ENCODE measurements around the gene TPSD1. TPM values are rescaled to one million over a fixed set of nuclear protein-coding genes. Genes with fewer than 3 reads are reported as not detected.

The TPSD1 gene
- total and polyA plus RNA-seq, 9 of the 15 experiments (the other 6 are each of a cell fraction or from before 2014, with no cell fraction given): not detected

DNA sequence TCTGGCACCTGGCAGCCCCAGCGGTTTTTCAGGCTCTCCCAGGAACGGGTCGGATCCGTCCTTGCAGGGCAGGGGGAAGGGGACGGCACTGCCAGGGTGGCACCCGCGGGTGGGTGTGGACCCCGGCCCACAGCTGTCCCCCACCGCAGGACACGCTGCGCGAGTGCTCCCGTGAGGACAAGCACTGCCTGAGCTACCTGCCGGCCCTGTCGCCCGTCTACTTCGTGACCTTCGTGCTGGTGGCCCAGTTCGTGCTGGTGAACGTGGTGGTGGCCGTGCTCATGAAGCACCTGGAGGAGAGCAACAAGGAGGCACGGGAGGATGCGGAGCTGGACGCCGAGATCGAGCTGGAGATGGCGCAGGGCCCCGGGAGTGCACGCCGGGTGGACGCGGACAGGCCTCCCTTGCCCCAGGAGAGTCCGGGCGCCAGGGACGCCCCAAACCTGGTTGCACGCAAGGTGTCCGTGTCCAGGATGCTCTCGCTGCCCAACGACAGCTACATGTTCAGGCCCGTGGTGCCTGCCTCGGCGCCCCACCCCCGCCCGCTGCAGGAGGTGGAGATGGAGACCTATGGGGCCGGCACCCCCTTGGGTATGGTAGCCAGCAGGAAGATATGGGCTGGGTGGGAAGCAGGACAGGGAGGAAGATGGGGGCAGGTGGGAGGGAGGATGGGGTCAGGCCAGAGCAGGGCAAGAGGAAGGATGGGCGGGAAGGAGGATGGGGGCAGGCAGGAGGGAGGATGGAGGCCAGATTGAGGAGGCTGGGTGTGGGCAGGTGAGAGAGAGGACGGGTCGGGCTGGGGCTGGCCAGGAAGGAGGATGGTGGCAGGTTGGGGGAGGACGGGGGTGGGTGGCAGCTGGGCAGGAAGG lies 37.6 kb upstream of the TPSD1 start:
- in situ Hi-C loops (cut with MboI) (no loop called here), intact Hi-C loops (cut with micrococcal nuclease) (no loop called here)
- BruUV-seq (replicated peaks): no TSS peak
- peaks cover 0 to 68% of the 10 kb centered on the region in 2 experiments; a peak in 2 of 5 replicates for H3K4me1 ChIP-seq (replicated peaks in 1 of 2; ENCODE audit: control insufficient read depth in 2 of 2, insufficient read depth in 2 of 2, low read length in 2 of 2)
- WGBS (ENCODE audit: insufficient coverage, low coverage, missing lambda C conversion rate): 3% methylated on average over 42 of the region's 49 CpGs
- peaks cover 20% of the 10 kb centered on the region for H4K20me1 ChIP-seq (replicated peaks; ENCODE audit: control insufficient read depth, insufficient read depth, low read length)
- DNase-seq (ENCODE audit: extremely low read depth in 1 of 4, low spot score in 3 of 4) (no peak), ATAC-seq (no peak), FAIRE-seq (no peak)
- no peaks in the 10 kb centered on the region for H3K36me3 ChIP-seq (ENCODE audit: control insufficient read depth, insufficient read depth, low read length)
- H3K9ac ChIP-seq (ENCODE audit: insufficient read depth in 1 of 2, low read depth in 2 of 2, low read length in 2 of 2): no peak overlapping the region
- H3K9me3 ChIP-seq (replicated peaks; ENCODE audit: control insufficient read depth, insufficient read depth, low read depth, low read length): no peaks in the 10 kb centered on the region
- TF ChIP-seq ZNF263 (CRISPR knock-in tag; IDR thresholded peaks at IDR 0.05; ENCODE audit: borderline replicate concordance) (peak; percentile 51; the same call in 1 of the 2 replicates), CHD4 (IDR thresholded peaks at IDR 0.05; ENCODE audit: insufficient read depth, insufficient replicate concordance, low read depth, low read length, poor library complexity, severe bottlenecking) (no peak)
- POLR2A ChIA-PET: interaction anchor here (0.6 to 1.1 kb wide), 2 partner anchors 9 to 65 kb away, joined by 3 read pairs; no protein-coding TSS in a partner anchor
- CTCF ChIA-PET (ENCODE audit: low intra/inter-chr PET ratio): no interaction called here
- no peaks in the 10 kb centered on the region for H3K9me1 ChIP-seq (ENCODE audit: control insufficient read depth, insufficient read depth, low read length)
- no peaks in the 10 kb centered on the region for H3K79me2 ChIP-seq (ENCODE audit: control insufficient read depth, insufficient read depth, low read length)
- peaks cover 58 to 91% of the 10 kb centered on the region in 2 experiments for H3K27me3 ChIP-seq (ENCODE audit: control insufficient read depth in 2 of 2, insufficient read depth in 2 of 2, low read length in 2 of 2)
- no peak overlapping the region for H3K4me3 ChIP-seq
- H2AFZ ChIP-seq (ENCODE audit: low read depth, low read length): no peak overlapping the region
- no peak overlapping the region for H3K27ac ChIP-seq (ENCODE audit: extremely low read depth, low read depth, low read length)
- H3K4me2 ChIP-seq (ENCODE audit: insufficient read depth, low read length): no peak overlapping the region
